T-helper 17 cell (primary cell): ENCODE data around the gene NTSR1. TPM values are rescaled to one million over a fixed set of nuclear protein-coding genes. Genes with fewer than 3 reads are reported as not detected.
A peak's percentile ranks its signal among the peaks of the same experiment; 100 is the strongest.
"Not testable (repeated sequence)": the region's sequence is repeated elsewhere in the genome, so short reads cannot be mapped to it uniquely, and the experiment has no call there.

Experiments used
- ATAC-seq: fragments of 150-1000 bp; cut with Tn5 transposase; 2 replicates; pipeline ENCODE4 v1.10.0; 2021; ENCODE audit warnings: mild to moderate bottlenecking, moderate library complexity
- DNase-seq, 3 donors: peaks; one replicate each; pipeline versions ENCODE4 v3.0.0 to v3.0.0-alpha.2; 2020 to 2021
- H3K9me3 ChIP-seq: one replicate; pipeline ENCODE4 v1.7.0; 2013; ENCODE audit warnings: low read length, mild to moderate bottlenecking; ENCODE audit not compliant: control insufficient read depth, poor library complexity, severe bottlenecking
- H3K27ac Mint-ChIP-seq: one replicate; pipeline ENCODE4 v1.8.0; 2022; ENCODE audit warnings: mild to moderate bottlenecking, moderate library complexity, mixed read lengths
- H3K27me3 Mint-ChIP-seq: one replicate; pipeline ENCODE4 v1.8.0; 2022; ENCODE audit warnings: mixed read lengths
- H3K36me3 Mint-ChIP-seq: one replicate; pipeline ENCODE4 v1.8.0; 2022; ENCODE audit warnings: low read depth, mixed read lengths
- H3K4me1 Mint-ChIP-seq: one replicate; pipeline ENCODE4 v1.8.0; 2022; ENCODE audit warnings: mild to moderate bottlenecking, mixed read lengths
- H3K4me3 Mint-ChIP-seq: one replicate; pipeline ENCODE4 v1.8.0; 2022; ENCODE audit warnings: mild to moderate bottlenecking, moderate library complexity, mixed read lengths
- total RNA-seq, 4 donors: library from RNA in 2 of 4; stranded (reverse) in 2 of 4; gene quantifications; one replicate each; pipeline ENCODE4 v1.2.3 and lab custom pipeline; 2022 to 2026

NTSR1 gene
- total RNA-seq, 2 donors from 2014 or later: 0.10 TPM; not detected in 1

- ATAC-seq: no peak
- peaks cover 4% of the 10 kb centered on the region for H3K27me3 Mint-ChIP-seq
- H3K4me3 Mint-ChIP-seq: no peak overlapping the region
- no peak overlapping the region for H3K27ac Mint-ChIP-seq
- H3K4me1 Mint-ChIP-seq: peaks cover 4% of the 10 kb centered on the region
- H3K9me3 ChIP-seq: no peaks in the 10 kb centered on the region
- peaks cover 4% of the 10 kb centered on the region for H3K36me3 Mint-ChIP-seq
- no peak for DNase-seq
These were observed 28.6 kb upstream of the NTSR1 start for GRCh38 chr20:62679978-62680589.

- ATAC-seq: no peak
- no peak overlapping the region for H3K4me3 Mint-ChIP-seq
These were observed 25.6 kb upstream of the NTSR1 start for GRCh38 chr20:62682912-62683517.

DNA sequence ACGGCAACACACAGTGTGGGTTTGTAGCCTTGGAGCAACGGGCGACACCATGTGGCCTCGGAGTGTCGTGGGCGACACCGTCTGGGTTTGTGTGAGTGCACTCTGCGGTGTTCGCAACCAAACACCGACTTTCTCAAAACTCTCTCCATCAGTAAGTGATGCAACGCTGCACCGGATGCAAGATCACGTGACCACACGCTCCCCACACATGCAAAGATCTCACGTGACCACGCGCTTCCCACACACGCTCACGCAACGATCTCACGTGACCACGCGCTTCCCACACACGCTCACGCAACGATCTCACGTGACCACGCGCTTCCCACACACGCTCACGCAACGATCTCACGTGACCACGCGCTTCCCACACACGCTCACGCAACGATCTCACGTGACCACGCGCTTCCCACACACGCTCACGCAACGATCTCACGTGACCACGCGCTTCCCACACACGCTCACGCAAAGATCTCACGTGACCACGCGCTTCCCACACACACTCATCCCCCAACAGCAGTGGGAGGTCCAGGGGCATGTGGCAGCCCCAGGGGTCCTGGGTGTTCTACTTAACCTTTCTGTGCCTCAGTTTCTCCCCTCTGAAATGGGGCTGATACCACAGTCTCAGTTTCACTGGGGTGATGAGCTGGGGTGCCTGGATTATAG, 24.8 kb upstream of the NTSR1 start:
- not testable (repeated sequence) for H3K9me3 ChIP-seq, DNase-seq, H3K36me3 Mint-ChIP-seq, H3K4me1 Mint-ChIP-seq, H3K4me3 Mint-ChIP-seq, ATAC-seq, H3K27ac Mint-ChIP-seq
- H3K27me3 Mint-ChIP-seq: peaks cover 25% of the 10 kb centered on the region

More at GRCh38 chr20:62682912-62683517, 25.6 kb upstream of the NTSR1 start:
- no peaks in the 10 kb centered on the region for H3K9me3 ChIP-seq
- peaks cover 11% of the 10 kb centered on the region for H3K4me1 Mint-ChIP-seq
- DNase-seq: no peak
- peaks cover 4% of the 10 kb centered on the region for H3K36me3 Mint-ChIP-seq
- H3K27me3 Mint-ChIP-seq: peaks cover 25% of the 10 kb centered on the region
- H3K27ac Mint-ChIP-seq: no peak overlapping the region

DNA sequence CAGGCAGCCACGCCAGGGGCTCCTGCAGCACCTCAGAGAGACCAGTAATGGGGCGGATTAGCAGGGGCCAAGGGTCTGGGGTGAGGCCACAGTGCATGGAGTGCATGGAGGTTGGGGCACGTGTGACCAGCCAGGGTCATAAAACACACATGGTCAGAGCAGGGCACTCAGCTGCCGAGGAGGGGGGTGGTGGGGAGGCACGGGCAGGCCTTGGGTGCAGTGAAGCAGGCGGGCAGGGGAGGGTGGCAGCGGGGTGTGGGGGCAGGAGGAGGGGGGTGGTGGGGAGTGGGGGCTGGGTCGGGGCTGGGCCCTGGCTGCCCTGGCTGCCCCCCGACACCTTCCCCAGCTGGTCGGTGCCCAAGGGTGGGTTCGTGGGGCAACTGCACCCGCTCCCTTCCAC, 23.7 kb upstream of the NTSR1 start:
- no peaks in the 10 kb centered on the region for H3K9me3 ChIP-seq
- peaks cover 3% of the 10 kb centered on the region for H3K36me3 Mint-ChIP-seq
- no peak overlapping the region for H3K27ac Mint-ChIP-seq
- H3K4me3 Mint-ChIP-seq: no peak overlapping the region
- DNase-seq (no peak), ATAC-seq (no peak)
- H3K4me1 Mint-ChIP-seq: peaks cover 7% of the 10 kb centered on the region
- H3K27me3 Mint-ChIP-seq: peaks cover 25% of the 10 kb centered on the region

DNA sequence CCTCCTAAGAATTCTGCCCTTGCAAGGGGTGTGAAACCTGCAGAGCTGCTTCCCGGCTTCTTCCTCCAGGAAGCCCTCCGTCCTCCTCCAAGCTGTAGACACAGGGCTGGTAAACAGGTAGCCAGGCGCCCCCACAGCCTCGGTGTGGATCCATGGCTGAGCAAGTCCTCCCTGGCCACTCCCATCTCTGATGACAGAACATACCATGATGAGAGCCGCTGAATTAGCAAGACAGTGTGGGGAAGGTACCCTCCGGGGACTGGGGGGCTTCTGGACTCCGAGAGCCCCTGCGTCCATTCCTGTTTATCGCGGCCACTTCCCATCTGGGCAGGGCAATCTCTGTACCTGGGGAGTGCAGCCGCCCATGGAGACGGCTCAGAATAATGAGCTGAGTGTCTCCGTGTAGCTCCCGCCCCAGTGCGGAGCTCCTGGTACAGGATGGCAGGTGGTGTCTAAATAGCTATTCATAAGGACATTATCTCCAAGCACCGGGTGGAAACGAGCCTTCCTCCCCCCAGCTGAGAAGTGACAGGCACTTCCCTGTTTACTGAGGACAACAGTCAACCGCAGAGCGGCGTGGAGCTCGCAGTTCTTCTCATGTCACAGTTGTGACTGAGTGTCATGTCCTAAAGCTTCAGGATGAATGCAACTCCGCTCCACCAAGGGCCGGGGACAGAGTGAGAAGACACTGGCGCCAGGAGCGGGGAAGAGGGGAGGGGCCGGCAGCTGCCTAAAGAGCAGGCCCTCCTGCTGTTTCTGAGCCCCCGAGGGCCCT, 22.7 kb upstream of the NTSR1 start:
- no peaks in the 10 kb centered on the region for H3K9me3 ChIP-seq
- peaks cover 7% of the 10 kb centered on the region for H3K4me1 Mint-ChIP-seq
- DNase-seq (no peak), ATAC-seq (peak; percentile 50)
- H3K27me3 Mint-ChIP-seq: peaks cover 34% of the 10 kb centered on the region
- H3K4me3 Mint-ChIP-seq: peak overlapping the region; percentile 60
- no peaks in the 10 kb centered on the region for H3K36me3 Mint-ChIP-seq
- no peak overlapping the region for H3K27ac Mint-ChIP-seq

GRCh38 chr20:62686869-62687830, 21.5 kb upstream of the NTSR1 start:
- Mint-ChIP-seq H3K27me3 (peaks cover 39% of the 10 kb centered on the region), H3K36me3 (no peaks in the 10 kb centered on the region), H3K27ac (no peak overlapping the region), H3K4me3 (no peak overlapping the region), H3K4me1 (peaks cover 10% of the 10 kb centered on the region)
- no peak for ATAC-seq
- DNase-seq: no peak
- H3K9me3 ChIP-seq: no peaks in the 10 kb centered on the region

DNA sequence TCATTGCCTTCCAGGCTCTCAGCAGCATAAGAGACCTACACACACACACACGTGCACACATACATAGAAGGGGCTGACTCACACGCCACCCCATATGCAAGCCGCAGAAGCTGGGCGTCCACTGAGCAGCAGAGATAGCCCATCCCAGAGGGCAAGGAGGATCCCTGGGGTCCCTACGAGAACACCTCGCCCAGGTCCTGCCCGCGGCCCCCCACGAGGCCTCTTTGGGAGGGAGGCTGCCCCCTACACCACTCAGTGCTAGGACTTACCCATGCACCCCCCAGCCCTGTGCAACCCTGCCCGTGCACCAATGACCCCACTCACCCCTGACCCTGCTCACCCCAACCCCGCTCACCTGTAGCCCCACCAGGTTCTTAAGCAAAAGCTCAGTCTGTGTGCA, 20.6 kb upstream of the NTSR1 start:
- no peaks in the 10 kb centered on the region for H3K9me3 ChIP-seq
- no peaks in the 10 kb centered on the region for H3K36me3 Mint-ChIP-seq
- H3K4me1 Mint-ChIP-seq: peaks cover 10% of the 10 kb centered on the region
- ATAC-seq (no peak), DNase-seq (no peak)
- no peak overlapping the region for H3K4me3 Mint-ChIP-seq
- no peak overlapping the region for H3K27ac Mint-ChIP-seq
- peaks cover 41% of the 10 kb centered on the region for H3K27me3 Mint-ChIP-seq

- H3K27me3 Mint-ChIP-seq: peaks cover 50% of the 10 kb centered on the region
- DNase-seq (no peak), ATAC-seq (no peak)
- H3K27ac Mint-ChIP-seq: no peak overlapping the region
- H3K4me1 Mint-ChIP-seq: peaks cover 10% of the 10 kb centered on the region
- no peak overlapping the region for H3K4me3 Mint-ChIP-seq
- no peaks in the 10 kb centered on the region for H3K9me3 ChIP-seq
- H3K36me3 Mint-ChIP-seq: no peaks in the 10 kb centered on the region
These were observed 19.7 kb upstream of the NTSR1 start for GRCh38 chr20:62688855-62689460.

GRCh38 chr20:62689861-62690260, 18.8 kb upstream of the NTSR1 start:
- no peak overlapping the region for H3K4me3 Mint-ChIP-seq

GRCh38 chr20:62690261-62690820, 18.3 kb upstream of the NTSR1 start:
- Mint-ChIP-seq H3K4me1 (peaks cover 10% of the 10 kb centered on the region), H3K27ac (no peak overlapping the region), H3K27me3 (peaks cover 53% of the 10 kb centered on the region), H3K4me3 (no peak overlapping the region), H3K36me3 (no peaks in the 10 kb centered on the region)
- ATAC-seq (no peak), DNase-seq (no peak)
- no peaks in the 10 kb centered on the region for H3K9me3 ChIP-seq

More at GRCh38 chr20:62689861-62690260, 18.8 kb upstream of the NTSR1 start:
- H3K9me3 ChIP-seq: no peaks in the 10 kb centered on the region
- Mint-ChIP-seq H3K36me3 (no peaks in the 10 kb centered on the region), H3K27ac (no peak overlapping the region), H3K27me3 (peaks cover 54% of the 10 kb centered on the region), H3K4me1 (peaks cover 10% of the 10 kb centered on the region)
- no peak for ATAC-seq
- DNase-seq: no peak

DNA sequence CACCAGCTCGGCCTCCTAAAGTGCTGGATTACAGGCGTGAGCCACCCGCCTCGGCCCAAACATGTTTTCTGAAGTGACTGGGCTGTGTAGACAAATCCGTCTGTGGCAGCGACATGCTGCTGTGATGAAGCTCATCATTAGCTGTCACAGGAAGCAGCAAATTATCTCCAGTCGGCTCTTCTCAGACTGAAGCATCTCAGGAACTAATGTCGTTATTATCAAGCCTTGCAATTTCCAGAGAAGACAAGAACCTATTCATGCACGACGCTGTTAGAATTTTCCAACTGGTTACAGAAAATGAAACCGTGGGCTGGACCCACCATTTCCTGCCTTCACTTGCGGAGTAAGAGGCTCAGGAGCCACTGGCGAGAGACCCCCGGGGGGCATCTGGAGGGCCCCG, 17.1 kb upstream of the NTSR1 start:
- H3K9me3 ChIP-seq: no peaks in the 10 kb centered on the region
- ATAC-seq (no peak), DNase-seq (no peak)
- H3K27ac Mint-ChIP-seq: no peak overlapping the region
- H3K27me3 Mint-ChIP-seq: peaks cover 46% of the 10 kb centered on the region
- no peaks in the 10 kb centered on the region for H3K36me3 Mint-ChIP-seq
- H3K4me1 Mint-ChIP-seq: peaks cover 6% of the 10 kb centered on the region
- H3K4me3 Mint-ChIP-seq: no peak overlapping the region

DNA sequence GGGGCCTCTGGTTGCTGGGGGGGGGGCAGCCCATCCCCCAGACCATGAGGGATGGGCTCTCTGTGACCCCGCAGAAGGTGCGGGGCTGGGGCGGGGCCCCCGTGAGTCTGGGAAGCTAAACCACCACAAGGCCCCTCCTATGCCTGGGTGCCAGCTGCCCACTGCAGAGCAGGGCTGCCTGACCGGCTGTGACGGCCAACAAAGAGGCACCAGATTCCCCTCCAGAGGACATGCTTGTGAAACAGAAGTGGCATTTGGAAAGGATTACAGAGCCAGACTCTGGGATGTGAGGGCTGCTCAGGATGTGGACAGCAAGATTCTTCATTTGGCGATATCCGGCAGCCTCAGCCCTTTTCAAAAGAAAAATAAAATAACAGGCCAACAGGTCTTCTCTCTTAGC, 16.5 kb upstream of the NTSR1 start:
- no peak overlapping the region for H3K27ac Mint-ChIP-seq
- H3K9me3 ChIP-seq: no peaks in the 10 kb centered on the region
- no peak for DNase-seq

More for the DNA sequence above, 16.5 kb upstream of the NTSR1 start:
- Mint-ChIP-seq H3K4me3 (no peak overlapping the region), H3K4me1 (peaks cover 4% of the 10 kb centered on the region), H3K27me3 (peaks cover 39% of the 10 kb centered on the region), H3K36me3 (no peaks in the 10 kb centered on the region)
- no peak for ATAC-seq
